Activated naive CD8-positive, alpha-beta T cell treated with anti-CD3 and anti-CD28 coated beads, Interleukin-2, amount 50 U/mL, for 16 hours (primary cell): ENCODE measurements around the gene ABCC3.
"Not testable (repeated sequence)": the region's sequence is repeated elsewhere in the genome, so short reads cannot be mapped to it uniquely, and the experiment has no call there.

Experiments
- DNase-seq: peaks from one replicate; pipeline ENCODE4 v3.0.0-alpha.2; 2020; ENCODE audit warnings: low read depth, low spot score

The ABCC3 gene

DNA sequence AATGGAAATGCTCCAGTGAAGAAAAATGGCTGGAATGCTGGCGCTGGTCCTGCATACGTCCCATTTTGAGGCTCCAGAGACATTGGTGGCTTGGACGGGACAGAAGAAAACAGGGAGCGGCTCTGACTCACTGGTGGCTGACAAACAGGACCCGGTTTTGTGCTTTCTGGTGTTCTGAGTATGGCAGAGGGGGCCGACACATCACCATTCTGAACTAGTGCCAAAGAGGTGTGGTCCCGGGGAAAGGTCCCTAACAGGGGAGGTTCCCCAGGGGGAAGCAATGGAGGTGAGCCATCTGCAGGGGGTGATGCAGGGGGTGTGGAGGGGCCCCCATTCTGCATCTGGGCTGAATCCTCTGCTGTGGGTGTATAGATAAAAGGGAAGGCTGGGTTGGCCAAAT, 64.7 kb downstream of the ABCC3 start:
- no peak for DNase-seq

GRCh38 chr17:50703162-50703561, 68.5 kb downstream of the ABCC3 start:
- no peak for DNase-seq

DNA sequence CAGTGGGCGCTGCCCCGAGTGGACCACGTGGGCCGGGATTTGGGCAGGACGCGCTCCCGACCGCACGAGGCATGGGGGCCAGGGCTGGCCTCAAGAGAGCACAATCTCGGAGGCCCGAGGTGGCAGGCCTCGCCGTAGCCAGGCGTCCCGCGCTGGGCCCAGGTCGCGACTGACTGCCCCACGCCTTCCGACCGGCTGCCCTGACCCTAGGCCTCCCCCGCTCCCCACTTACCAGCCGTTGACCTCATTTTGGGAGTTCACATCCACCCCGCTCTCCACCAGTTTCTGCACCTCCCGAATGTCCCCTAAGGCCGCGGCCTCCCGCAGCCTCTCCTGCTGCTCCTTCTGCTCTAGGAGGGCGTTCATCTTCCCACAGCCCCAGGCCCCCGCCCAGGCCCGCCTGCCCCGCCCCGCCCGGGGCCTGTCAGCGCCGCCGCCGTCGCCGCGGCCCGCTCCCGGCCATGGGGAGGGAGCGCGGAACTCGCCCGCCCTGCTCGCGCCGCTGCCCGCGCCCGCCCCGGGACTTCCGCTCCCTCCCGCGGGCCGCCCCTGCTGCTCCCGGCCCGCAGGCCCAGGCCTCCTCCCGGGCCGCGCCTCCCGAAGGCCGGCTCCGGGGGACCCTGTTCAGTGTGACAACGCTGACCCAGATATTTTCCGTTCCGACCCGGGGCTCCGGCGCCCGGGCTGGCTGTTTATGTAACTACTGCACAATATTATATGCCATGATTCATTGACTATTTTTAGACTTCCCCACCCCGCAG, 72.8 kb downstream of the ABCC3 start, which contains the start of gene ANKRD40:
ANKRD40 (minus strand) TSS at position 626 of the 761 bp plus-strand sequence; CDS start at position 366, 260 bp downstream.
- peak; percentile 82 for DNase-seq

GRCh38 chr17:50708050-50709000, 73.6 kb downstream of the ABCC3 start:
- no peak for DNase-seq

- not testable (repeated sequence) for DNase-seq
These were observed 74.4 kb downstream of the ABCC3 start for GRCh38 chr17:50709053-50709452.

- no peak for DNase-seq
These were observed 75.3 kb downstream of the ABCC3 start for GRCh38 chr17:50710025-50710424.

GRCh38 chr17:50710650-50711049, 76.0 kb downstream of the ABCC3 start:
- no peak for DNase-seq

DNA sequence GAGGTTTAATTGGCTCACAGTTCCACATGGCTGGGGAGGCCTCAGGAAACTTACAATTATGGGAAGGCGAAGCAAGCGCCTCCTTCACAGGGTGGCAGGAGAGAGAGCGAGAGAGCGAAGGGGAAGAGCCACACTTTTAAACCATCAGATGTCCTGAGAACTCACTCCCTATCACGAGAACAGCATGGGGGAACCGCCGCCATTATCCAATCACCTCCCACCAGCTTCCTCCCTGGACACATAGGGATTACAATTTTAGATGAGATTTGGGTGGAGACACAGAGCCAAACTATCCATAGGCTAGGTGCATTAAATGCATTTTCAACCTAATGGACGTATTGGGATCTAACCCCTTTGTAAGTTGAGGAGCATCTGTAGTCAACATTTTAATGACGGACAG, 78.0 kb downstream of the ABCC3 start:
- no peak for DNase-seq

DNA sequence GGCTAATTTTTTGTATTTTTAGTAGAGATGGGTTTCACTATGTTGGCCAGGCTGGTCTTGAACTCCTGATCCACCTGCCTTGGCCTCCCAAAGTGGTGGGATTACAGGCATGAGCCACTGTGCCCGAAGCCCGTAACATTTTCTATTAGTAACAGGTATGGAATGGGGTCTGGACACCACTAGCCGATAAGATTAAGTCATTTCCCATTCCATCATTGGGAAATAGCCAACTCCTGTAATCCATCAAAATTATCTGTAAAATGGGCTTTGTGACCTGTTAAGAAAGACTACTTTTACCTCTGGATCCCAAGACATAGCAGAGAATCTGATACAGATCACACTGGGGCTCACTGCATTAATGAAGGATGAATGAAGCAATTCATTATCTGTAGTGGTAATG, 80.8 kb downstream of the ABCC3 start:
- no peak for DNase-seq

- peak; percentile 81 for DNase-seq
These were observed 84.7 kb downstream of the ABCC3 start, which contains the start of gene LUC7L3 for GRCh38 chr17:50719144-50719923. LUC7L3 (plus strand) TSS chr17:50719603; CDS start chr17:50719733, 130 bp downstream.

DNA sequence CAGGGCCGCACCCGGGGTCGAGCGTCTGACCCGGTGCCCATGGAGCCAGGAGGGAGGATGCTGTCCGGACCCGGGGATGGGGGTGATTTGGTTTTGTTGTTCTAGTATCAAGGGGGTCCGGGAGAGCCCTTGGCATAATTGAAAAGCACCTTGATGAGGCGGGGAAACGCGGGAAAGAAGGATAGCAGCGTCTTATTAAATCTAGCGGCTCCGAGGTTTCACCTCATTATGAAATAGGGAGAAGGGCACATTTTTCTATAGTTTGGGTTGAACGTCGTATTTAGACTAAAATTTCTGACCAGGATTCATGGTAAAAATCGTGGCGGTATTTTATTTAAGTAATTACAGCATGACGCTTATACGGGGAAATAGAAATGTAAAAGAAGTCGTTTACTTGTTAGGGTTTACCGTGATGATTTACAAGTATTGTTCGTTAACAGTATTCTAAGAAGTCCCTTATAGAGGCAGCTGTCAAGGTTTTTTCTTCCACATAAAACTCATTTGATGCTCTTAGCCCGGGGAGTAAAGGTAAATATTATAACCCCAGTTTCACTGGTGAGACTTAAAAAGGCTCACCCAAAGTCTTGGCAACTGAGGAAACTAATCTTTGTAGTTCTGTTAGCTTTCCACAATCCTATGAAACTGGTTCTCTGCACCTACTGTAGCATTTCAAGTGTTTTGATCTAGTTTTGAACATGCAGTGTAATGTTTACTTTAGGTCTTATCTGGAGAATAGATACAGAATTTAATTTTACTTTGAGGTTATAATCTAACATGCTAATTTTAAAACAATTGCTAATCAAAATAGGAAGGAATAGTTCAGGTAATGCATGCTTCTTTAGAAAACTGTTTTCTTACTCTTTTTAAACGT, 85.5 kb downstream of the ABCC3 start:
- no peak for DNase-seq

GRCh38 chr17:50721194-50722010, 86.7 kb downstream of the ABCC3 start:
- DNase-seq = no peak

DNA sequence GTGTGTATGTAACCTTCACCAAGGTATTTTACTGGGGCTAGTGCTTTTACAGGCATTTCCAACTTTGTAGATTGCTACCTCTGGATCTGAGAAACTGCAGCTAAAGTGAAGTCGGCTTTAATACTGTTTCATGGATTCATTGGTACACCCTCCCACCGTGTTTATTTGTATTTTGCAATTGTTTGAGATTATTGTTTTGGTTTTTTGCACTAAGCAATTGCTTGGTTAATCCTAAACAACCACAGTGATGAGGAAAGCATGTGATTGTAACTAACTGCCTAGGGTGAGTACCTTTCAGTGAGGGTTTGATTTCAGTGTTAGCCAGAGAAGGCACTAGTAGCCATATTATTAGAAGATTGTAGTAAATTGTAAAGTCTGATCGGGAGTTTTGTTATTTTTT, 88.1 kb downstream of the ABCC3 start:
- DNase-seq = no peak

GRCh38 chr17:50724622-50725021, 89.9 kb downstream of the ABCC3 start:
- DNase-seq = not testable (repeated sequence)

DNA sequence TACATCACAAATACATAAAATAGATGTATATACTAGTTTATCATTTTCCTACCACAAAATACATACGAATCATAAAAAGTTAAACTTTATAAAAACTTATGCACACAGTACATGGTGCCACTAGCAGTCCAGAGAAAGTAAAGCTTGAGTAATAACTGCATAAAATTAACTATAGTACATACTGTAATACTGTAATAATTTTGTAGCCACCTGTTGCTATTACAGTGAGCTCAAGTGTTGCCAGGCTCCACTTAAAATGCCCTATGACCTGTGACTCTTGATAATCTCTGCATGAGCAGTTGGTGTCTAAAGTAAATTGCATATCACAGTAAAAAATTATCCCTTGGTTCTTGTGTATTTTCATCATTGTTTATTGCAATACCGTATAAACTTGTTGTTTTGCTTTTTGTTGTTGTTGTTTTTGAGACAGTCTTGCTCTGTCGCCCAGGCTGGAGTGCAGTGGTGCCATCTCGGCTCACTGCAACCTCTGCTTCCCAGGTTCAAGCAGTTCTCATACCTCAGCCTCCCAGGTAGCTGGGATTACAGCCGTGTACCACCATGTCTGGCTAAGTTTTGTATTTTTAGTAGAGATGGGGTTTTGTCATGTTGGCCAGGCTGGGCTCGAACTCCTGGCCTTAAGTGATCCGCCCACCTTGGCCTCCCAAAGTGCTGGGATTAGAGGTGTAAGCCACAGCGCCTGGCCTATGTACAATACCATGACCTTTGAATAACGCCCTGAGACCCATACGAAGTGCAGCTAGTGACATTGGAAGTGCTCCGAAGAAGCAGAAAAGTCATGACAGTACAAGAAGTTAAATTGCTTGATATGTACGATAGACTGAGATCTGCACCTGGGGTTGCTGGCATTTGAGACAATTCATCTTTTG, 91.3 kb downstream of the ABCC3 start:
- no peak for DNase-seq

DNA sequence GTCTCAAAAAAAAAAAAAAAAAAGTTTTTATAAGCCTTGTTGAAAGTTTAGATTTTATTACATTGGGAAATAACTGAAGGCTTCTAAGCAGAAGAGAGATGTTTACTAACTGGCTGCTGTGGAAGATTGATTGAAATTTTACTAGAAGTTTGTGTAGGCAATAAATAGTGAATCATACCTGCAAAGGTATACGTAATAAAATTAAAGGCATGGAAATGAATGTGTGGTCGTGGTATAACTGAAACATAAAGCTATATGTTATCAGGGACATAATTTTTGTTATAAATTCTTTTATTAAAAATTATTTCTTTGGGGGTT, 93.4 kb downstream of the ABCC3 start:
- no peak for DNase-seq

DNA sequence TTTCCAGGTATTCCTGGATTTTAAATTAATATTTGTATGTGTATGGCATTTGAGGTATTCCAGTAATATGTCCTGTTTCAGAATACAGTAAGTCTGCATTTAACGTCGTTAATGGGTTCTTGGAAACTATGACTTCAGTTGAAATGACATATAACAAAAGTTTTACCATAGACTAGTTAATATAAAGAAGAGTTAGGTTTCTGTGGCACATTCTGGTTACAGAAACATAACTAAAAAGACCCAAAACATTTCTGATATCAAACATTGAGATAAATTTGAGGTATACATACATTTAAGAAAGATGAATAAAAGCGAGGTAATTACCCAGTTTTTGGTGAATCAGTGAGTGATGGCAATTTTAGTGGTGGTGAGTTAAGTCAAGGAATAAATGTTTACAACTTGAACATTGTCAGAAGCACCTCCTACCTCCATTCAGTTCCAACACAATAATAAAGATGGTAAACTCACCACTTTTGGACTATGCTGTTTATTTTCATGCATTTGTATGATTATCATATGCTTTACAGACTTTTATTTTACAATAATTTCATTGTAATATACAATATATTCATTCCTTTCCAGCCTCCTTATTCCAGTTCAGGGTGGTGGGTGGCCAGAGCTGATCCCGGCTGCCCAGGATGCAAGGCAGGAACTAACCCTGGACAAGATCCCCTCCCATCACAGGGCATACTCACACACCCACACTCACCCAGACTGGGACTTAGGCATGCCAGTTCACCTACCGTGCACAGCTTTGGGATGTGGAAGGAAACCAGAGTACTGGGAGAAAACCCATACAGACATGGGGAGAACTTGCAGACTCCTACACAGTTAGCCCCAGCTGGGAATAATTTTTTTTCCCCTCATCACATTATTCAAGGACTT, 94.4 kb downstream of the ABCC3 start:
- no peak for DNase-seq
